ENCODE measurements around the gene ENTREP1.

ENTREP1 gene

DNA sequence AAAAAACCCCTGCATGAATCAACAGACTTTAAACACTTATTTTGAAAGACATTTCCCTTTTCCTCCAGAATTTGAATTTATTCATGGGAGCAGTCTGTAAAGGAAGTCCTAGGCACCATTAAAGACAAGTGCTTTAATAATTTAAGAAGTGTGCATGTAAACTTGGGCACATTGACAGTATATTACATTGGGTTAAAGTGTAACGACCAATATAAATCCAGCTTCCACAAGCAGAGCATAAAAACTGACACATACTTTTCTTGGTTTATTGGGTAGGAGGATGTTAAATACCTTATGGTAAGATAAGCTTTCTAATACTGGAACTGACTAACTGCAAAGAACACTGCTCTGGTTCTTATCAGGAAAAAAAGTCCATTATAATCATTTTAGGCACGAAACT, 1.2 kb upstream of the ENTREP1 start:
- DNase-seq = no peak

DNA sequence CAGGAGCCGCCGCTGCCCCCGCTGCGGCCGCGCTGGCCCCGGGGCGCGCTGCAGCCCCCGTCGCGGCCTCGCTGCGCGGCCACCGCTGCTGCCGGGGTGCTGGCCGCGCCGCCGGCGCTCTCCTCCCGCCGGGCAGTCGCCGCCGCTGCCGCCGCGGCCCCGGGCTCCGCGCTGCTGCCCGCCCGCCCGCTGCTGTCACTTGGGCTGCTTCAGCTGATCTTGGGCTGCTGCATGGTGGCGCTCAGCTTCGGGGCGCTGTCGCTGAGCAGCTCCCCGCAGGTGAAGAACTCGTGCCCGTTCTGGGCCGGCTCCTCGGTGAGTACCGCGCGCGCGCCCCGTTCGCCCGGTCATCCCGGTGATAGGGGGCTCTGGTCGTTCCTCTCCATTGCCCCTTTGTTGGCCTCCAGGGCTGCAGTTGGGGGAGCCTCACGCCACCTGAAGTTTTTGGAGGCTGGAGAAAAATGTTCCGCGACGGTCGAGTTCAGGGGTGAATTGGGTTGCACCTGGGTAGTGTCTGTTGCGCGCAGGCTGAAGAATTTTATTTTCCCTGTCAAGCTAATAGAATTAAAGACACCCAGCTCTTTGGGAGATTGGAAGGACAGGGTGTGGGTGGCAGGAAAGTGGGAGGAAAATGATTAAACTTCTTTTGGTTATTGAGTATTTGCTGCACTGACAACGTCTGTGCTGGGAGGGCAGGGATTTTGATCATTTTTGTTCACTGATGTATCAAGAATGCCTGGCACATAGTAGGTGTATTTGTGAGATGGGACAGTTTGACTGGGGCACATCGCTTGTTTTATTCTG, 596 bp downstream of the ENTREP1 start:
- no peak for DNase-seq

DNA sequence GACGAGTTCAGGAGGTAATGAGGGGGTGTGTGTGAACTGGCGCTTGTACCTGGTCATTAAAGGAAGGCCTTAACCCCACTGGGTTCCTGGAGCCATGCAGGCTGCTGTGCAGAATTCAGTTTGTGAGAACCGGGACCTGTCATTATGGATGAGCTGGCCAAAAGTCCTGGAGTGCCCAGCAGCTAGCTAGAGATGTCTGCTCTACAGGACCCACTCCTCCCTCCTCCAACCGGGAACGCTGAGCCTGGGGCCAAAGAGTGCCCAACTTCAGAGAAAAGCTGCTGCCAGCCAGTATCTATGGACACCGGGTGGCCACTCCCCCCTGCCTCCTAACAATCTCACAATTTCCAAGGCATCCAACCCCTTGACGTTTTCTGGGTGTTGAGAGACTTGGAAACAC, 1.2 kb downstream of the ENTREP1 start:
- no peak for DNase-seq

DNA sequence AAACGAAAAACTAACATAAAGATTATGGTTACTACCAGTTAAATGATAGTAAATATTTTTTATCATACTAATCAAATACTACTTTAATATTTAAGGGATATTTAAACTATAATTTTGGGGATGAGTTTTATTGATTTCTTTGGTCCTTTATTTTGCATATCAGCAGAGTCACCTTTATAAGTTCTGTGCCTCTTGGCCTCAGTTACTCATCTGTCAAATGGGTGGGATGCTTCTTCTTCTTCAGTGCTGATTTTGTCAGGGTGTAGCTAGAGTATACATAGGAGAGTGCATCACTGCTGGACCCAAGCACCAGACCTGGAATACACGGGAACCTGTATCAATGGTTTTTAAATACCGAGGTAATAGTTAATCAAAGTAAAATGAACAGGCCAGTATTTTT, 5.6 kb downstream of the ENTREP1 start:
- DNase-seq = no peak

DNA sequence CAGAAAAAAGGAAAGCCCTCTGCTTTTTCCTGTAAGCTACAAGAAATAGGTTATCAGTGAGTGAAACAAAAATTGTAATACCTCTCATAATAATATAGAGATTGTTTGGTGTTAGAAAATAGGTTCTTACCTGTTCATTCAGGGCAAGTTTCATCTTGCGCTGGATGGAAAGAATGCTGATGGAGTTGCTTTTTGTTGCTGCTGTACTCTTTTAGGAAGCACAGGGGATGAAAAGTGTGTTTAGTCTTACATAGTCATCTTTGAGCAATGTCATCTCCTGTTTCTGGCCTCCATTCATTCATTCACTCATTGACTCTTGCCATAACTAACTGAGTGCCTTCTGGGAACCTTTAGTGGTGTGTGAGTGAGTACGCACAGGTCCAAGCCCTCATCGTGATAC, 6.4 kb downstream of the ENTREP1 start:
- DNase-seq = no peak

DNA sequence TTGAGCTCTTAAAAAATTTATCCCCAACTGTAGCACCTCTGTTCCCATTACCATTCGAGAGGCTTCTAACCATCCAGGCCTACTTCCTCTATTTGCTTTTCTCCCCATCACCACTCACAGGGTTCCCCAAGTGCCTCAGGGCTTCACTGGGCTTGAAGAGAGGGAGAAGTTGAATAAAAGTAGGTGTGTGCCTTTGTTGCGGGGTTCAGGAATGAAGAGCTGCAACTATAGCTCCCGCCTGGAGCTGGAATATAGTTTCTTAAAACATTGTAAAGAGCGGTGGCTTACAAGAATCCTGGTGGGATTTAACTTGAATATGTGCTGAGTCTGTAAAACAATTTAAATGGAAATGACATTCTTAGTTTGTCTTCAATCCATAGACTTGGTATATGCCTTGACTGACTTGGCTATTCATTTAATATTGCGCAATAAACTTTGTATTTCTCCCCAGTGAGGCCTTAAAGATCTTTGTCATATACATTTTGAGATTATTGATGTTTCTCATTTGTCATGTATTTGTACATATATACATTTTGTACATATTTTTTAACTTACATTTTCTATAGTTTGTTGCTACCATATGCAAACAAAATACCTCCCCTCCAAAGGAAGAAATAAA, 7.2 kb downstream of the ENTREP1 start:
- no peak for DNase-seq

DNA sequence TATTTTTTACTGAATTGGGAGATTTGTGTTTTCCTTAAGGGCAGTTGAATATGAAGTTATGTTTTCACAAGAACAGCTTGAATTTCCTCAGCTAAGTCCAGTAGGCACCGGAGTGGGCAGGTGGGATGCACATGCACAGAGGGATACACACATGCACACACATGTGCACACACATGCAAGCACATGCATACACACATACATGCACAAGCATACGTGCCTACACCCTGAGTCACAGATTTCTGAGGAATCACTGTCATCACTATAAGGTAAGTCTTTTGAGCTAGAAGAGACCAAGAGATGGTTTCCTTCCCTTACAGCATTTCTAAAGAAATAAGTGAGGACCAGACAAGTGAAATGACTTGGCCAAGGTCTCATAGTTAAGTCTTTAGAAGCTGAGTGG, 8.7 kb downstream of the ENTREP1 start:
- no peak for DNase-seq

DNA sequence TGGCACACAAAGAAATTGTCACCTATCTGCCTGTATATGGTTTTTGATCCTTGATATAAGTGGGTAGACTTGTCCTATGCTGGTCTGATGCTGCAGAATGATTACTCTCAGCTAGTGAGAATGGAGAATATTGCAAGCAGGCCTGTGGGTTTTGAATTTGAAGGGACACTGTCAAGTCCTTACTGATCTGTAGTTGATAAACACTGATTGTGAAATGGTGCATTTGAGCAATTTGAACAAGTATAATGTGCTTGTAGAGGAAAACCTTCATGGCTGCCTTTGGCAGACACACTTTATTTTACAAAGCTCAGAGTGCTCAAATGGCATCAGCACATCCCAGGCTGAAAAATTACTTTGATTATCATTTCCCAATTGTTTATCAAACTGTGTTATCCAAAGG, 9.3 kb downstream of the ENTREP1 start:
- DNase-seq = no peak

DNA sequence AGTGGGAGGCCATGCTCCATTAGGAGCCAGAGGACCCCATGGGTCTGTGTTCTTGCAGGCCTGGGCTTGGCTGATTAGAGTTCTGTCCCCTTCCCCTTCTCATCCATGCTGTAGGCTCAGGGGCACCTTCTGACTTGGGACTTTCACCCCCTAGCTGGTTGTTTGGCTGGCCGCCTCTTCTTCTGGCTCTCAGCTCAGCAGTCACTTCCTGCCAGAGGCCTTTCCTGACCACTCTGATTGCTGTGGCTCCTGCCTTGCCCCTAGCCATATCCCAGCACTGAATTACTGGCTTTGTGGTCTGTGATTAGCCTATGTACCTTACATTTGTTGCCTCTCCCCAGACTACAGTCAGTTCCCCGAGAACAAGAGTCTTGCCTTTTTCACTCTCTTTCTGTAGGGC, 14.6 kb downstream of the ENTREP1 start:
- no peak for DNase-seq

DNA sequence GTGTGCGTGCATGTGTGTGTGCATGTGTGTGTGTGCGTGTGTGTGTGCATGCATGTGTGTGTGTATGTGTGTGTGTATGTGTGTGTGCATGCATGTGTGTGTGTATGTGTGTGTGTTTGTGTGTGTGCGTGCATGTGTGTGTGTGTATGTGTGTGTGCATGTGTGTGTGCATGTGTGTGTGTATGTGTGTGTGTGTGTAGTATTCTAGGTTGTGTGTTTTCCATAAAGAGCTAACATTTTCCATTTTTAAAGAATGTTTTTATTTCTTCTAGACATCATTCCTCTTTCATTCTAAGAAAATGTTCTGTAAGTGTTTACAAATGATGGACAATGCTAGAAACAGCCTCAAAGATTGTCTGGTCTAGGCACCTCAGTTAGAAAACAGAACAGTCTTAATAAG, 15.6 kb downstream of the ENTREP1 start:
- DNase-seq = no peak

DNA sequence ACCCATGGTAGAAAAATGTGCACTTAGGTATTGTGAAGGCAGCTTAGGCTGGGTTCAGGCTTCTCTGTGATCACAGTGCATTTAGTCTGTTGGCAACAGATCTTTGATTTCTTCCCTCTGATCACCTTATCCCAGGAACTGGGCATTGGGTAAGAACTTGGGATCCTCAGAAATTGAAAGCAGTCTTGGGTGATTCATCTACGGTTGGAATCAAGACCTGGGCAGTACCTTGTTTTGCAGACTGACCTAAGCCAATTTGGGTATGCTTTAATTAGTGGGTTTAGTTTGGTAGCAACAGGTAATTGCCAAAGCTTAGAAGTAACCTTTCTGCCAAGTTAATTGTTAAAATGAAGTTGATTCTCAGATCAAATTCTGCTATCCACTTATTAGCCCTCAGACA, 17.8 kb downstream of the ENTREP1 start:
- DNase-seq = no peak

DNA sequence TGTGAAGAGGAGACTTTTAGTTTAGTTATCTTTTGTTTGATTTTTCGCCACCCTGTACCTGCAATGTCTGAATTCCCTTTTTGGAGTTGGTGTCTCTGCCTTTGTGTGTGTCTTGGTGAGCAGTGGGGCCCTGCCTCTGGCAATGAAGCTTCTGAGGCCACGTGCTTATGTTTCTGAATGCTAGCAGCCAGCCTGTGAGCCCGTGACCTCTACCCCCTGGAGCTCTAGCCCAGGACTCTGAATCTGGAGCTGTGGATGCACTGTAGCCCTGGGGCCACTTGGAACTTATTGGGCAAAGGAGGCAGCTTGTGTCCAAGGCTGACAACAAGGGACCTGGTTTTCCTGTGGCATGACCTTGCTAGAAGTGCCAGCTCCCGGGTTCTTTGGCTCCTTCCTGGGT, 19.4 kb downstream of the ENTREP1 start:
- no peak for DNase-seq

DNA sequence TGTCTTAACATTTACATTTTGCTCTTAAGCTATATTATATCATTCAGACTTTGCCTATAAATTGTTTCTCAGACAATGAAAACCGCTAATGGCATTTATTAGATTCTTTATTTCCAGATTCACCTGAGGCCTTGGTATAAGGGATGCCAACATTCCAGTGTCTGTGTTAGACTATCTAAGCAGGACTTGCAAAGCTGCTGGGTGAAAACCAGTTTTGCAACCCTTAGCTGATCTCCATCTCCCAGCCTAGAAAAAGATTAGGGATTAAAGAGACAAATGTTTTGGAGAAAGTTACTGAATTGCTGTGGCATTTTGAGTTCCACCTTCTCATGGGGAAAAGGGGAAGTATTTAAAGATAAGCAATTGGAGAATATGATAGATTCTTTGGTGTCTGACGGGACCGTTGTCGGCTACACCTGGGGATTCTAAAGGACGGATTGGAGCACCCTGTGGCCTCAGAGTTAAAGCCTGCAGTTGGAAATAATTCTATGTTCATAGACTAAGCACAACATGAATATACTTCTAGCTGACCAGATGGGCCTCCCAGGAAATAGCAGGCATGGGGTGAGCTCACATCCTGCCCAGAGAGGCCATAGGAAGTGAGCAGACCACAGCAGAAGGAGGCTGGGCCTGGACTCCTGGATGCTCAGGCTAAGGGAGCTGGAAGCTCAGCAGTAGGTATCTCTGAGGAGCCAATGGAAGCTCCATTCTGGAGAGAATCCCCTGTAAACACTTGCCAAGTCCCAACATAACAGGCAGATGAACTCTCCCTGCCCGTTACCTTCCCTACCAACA, 21.8 kb downstream of the ENTREP1 start:
- no peak for DNase-seq

DNA sequence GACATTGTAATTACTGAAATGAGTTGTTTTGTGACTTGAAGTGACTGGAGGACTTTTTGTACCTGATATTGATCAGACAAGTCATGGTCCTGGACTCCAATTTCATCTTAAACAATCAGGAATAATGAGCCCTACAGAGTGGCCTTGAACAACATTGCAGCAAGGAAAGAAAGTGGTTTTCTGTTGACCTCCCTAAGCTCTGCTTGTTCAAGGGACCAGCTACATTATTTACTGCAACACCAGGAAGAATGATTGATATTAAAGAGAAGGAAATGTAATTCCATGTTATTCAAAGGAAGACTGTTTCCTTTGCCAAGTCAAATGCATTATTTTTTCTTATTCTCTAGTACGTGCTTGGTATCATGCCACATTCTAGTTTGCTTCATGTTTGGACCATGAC, 22.6 kb downstream of the ENTREP1 start:
- DNase-seq = no peak

DNA sequence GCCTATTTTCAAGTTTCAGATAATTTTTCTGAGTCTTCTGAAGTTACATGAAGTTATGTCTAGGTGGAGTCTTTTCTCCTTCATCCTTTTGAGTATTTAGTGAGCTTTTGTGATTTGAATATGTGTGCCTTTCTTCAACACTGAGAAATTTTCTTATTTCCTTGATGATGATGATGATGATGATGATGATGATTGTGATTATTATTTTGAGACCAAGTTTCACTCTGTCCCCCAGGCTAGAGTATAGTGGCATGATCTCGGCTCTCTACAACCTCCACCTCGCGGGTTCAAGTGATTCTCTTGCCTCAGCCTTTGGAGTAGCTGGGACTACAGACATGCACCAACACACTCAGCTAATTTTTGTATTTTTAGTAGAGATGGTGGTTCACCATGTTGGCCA, 26.2 kb downstream of the ENTREP1 start:
- no peak for DNase-seq

DNA sequence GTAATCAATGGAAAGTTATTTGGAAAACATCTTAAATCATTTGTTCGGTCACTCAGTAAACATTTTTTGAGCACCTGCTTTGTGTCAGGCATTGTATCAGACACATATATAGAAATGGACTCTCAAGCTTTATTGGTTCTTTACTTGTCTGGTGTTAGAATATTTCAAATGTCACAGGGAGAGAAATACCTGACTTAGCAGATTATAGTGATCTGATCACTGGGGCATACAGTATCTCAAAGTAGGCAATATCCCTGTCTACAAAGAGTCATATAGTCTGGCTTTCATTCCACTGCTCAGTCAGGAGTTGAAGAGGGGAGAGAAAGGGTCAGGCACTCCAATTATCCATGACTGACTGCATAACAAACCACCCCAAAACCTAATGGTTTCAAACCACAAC, 30.2 kb downstream of the ENTREP1 start:
- DNase-seq = no peak

DNA sequence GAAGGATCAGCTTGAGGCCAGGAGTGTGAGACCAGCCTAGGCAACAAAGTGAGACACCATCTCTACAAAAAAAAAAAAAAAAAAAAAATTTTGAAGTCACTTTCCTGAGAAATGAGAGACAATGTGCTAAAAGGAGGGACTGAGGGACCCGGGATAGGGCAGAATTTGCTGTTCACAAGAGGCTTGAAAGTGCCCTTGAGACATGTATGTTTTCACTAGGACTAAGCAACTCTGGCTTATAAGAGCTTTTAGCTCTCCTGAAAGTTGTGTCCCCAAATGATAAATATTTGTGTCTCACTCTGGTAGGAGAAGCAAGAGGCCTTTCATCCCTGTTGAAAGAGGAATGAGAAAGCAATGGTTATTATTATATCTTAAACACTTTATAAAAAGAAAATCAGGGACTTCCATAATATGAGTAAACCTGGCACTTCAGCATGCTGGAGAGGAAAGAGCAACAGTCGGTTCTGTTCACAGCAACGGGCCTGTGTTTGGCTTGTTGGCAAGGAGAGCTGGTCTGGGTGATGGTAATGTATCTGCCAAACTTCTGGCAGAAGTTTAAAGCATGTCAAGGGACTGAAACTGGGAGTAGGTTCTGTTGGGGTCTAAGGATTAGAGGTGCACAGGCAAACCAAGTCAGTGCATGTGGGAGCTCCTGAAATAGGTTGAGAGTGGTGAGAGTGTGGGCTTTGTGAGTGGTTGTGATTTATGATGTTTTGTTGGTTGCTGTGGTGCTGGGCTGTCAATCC, 32.2 kb downstream of the ENTREP1 start:
- no peak for DNase-seq

DNA sequence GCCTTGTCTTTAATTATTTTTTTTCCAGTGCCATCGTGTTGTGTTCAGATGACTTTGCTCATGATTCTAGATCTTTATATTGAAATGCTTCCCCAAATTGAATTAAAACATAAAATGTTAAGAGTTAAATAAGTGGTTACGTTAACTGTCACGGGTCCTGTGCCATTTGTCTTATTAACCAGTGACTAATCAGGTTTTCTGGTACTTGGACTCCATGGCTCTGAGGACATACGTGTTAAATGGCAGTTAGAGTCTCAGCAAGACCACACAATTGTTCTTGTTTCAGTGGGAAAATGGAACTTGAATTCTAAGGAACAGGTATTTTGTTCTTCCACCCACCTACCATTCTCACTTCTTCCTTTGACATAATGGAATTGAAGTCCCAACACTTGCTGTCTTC, 32.8 kb downstream of the ENTREP1 start:
- no peak for DNase-seq

DNA sequence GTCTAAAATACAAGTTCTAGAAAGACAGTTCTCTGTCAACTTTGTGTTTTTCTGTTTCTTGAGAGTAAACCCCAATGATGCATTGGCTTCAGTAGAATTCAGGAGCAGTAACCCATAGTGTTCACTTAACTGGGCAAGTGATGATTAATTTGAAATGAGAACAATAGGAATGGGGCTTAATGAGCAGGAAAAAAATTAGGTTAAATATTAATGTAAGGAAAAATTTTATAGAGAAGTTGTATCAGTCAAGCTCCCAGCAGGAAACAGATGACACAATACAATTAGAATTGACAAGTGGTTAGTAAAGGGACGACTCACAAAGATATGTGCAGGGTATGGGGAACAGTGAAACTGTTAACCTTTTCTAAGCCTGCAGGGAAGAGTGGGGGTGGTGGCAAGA, 38.2 kb downstream of the ENTREP1 start:
- DNase-seq = no peak

DNA sequence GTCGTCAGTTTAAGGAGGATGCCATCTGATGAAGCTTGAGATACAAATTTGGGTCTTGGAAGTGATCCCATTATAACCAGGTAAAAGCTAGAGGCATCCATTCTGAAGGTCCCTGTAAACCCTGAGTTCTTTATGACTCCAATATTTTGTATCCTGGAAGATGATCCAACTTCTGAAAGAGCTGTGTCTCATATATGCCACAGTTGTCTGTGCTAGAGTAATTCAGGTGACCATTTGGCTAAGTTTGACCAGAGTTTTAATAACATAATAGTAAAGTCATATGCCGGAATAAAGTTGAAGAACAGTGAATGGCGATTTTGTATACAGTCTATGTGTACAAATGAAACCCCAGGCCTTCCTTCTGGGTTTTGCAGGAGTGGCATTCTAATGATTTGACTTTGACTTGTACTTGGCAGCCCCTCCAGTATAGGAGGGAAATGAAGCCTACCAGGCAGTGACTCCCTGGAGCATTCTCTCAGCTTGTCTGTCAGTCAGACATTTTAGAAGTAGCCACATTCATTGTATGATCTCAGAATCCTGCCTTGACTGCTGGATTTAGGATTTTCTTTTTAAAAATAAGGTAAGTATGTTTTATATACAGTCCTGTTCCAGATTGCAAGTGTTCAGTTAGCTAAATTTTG, 39.6 kb downstream of the ENTREP1 start:
- no peak for DNase-seq

DNA sequence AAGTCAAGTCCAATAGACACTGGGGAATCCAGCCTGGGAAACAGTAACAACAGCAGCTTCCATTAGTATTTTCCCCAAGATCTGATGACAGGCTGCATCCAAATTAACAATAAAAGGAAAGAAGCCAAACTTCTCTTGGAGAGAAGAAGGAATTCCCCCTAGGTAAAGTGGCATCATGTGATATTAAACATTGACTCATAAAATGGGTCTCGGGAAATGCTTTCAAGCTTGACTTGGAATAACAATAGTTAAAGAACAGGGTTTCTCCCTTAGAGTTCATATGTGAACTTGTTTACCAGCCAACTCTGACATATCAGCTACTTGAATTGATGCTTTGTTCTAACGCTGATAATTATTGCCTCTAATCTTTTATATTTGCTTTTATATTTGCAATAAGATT, 45.4 kb downstream of the ENTREP1 start:
- no peak for DNase-seq

DNA sequence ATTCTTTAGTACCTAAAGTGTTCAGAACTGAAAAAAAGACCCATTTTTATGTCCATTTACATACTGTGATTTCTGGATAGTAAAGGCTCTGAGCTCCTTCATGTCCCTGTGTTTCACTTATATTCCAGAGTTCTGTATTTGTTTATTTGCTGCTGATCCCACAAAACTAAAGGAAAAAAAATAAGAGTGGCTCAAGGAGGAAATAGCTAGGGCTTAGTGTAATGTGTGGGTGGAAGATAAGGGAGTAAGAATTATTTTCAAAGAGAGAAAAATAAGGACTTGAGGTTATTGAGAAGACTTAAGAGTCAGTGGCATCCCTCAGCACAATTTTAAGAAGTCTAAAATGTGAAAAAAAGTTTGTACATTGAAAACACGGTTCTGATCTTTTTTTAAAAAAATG, 46.0 kb downstream of the ENTREP1 start:
- no peak for DNase-seq

DNA sequence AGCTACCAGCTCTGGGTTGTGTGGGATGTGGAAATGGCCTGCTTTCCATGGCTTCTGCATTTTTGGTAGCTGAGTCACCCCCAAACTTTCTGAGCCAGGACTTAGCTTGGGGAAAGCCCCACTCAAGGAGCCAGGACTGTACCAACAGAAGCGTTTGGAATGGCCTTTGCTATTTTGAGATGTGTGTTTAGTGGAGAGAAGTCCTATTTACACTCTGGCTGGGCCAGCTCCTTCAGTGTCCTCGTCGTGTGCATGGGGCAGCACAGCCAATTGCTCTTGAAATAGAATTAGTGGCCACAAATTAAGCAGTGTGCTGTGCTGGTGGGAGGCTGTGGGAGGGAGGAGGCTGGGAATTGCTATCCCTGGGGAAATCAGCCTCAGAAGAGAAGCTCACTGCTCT, 51.6 kb downstream of the ENTREP1 start:
- no peak for DNase-seq

Data from NCI-H524 treated with DMSO at 0.1 percent for 48 hours (cell line).